Endodermal cell (in vitro differentiated cells): ENCODE measurements around the gene MAP2K7. TPM values are rescaled to one million over a fixed set of nuclear protein-coding genes. Genes with fewer than 3 reads are reported as not detected.

Source experiments
- DNase-seq: peaks from one replicate; pipeline ENCODE4 v3.0.0-alpha.2; 2017
- H3K27ac ChIP-seq: 2 replicates; pipeline ENCODE4 v1.5.1; 2013; ENCODE audit warnings: mild to moderate bottlenecking, low read depth, low read length, moderate library complexity
- H3K27me3 ChIP-seq: 2 replicates; pipeline ENCODE4 v1.6.1; 2013; ENCODE audit warnings: mild to moderate bottlenecking, low read length, moderate library complexity; ENCODE audit not compliant: insufficient read depth, control insufficient read depth, poor library complexity, severe bottlenecking
- H3K36me3 ChIP-seq: 2 replicates; pipeline ENCODE4 v1.7.0; 2013; ENCODE audit warnings: mild to moderate bottlenecking, low read length, moderate library complexity; ENCODE audit not compliant: control insufficient read depth, insufficient read depth
- H3K4me1 ChIP-seq: one replicate; pipeline ENCODE4 v1.7.0; 2013; ENCODE audit warnings: low read length; ENCODE audit not compliant: control insufficient read depth, insufficient read depth
- H3K4me3 ChIP-seq: 2 replicates; pipeline ENCODE4 v1.5.1; 2013; ENCODE audit warnings: mild to moderate bottlenecking, low read length, moderate library complexity
- H3K9ac ChIP-seq: 2 replicates; pipeline ENCODE4 v1.6.1; 2013; ENCODE audit warnings: mild to moderate bottlenecking, low read length, moderate library complexity; ENCODE audit not compliant: poor library complexity, severe bottlenecking; ENCODE audit errors: extremely low read depth
- H3K9me3 ChIP-seq: 2 replicates; pipeline ENCODE4 v1.6.1; 2013; ENCODE audit warnings: mild to moderate bottlenecking, low read length, moderate library complexity; ENCODE audit not compliant: control insufficient read depth
- H3K27ac Mint-ChIP-seq: 2 replicates; pipeline ENCODE4 v1.8.0; 2020; ENCODE audit warnings: mixed read lengths
- H3K27me3 Mint-ChIP-seq: 2 replicates; pipeline ENCODE4 v1.8.0; 2021; ENCODE audit warnings: mild to moderate bottlenecking, mixed read lengths; ENCODE audit not compliant: insufficient read depth
- H3K36me3 Mint-ChIP-seq: 2 replicates; pipeline ENCODE4 v1.8.0; 2020; ENCODE audit warnings: low read depth, mixed read lengths
- H3K4me1 Mint-ChIP-seq: 2 replicates; pipeline ENCODE4 v1.8.0; 2020; ENCODE audit warnings: mixed read lengths
- H3K4me3 Mint-ChIP-seq: 2 replicates; pipeline ENCODE4 v1.8.0; 2020; ENCODE audit warnings: mild to moderate bottlenecking, moderate library complexity, mixed read lengths
- H3K9me3 Mint-ChIP-seq: 2 replicates; pipeline ENCODE4 v1.8.0; 2020; ENCODE audit warnings: mild to moderate bottlenecking, mixed read lengths
- CTCF ChIP-seq: fragments of 200-600 bp; sonication (generic); conservative IDR thresholded peaks from 2 replicates; pipeline ENCODE4 v1.5.0; 2021; ENCODE audit warnings: antibody characterized with exemption, mild to moderate bottlenecking
- WGBS, 2 experiments: methylation state at CpG; one replicate each; pipeline versions ENCODE4 v1.1.5 to v1.1.7; 2013; ENCODE audit warnings: missing lambda C conversion rate in 2 of 2, mixed read lengths in 1 of 2; ENCODE audit not compliant: insufficient coverage in 1 of 2, insufficient read length in 1 of 2; 5-methylcytosine and 5-hydroxymethylcytosine counted together
- total RNA-seq, 2 donors: library from RNA; stranded (reverse); fragmentation: NEBNext Ultra II Directional in 1 of 2; extraction: Animal tissue kit (Norgen Biotek cat#: 25700) in 1 of 2; gene quantifications; 2 replicates in 1 of 2; 3 replicates in 1 of 2; pipeline ENCODE4 v1.2.1, GENCODE V29; 2021

The MAP2K7 gene
- total RNA-seq, 2 donors from 2014 or later = 33.4 to 40.0 TPM

GRCh38 chr19:7881910-7882309, 21.8 kb upstream of the MAP2K7 start:
- Histone ChIP-seq H3K4me3 (no peak overlapping the region), H3K9ac (no peak overlapping the region), H3K27me3 (no peaks in the 10 kb centered on the region), H3K9me3 (no peaks in the 10 kb centered on the region), H3K4me1 (no peaks in the 10 kb centered on the region), H3K27ac (no peak overlapping the region), H3K36me3 (no peaks in the 10 kb centered on the region)
- no peaks in the 10 kb centered on the region for H3K9me3 Mint-ChIP-seq
- DNase-seq = no peak
- H3K27ac Mint-ChIP-seq = no peak overlapping the region
- H3K27me3 Mint-ChIP-seq = peaks cover 23% of the 10 kb centered on the region
- H3K4me3 Mint-ChIP-seq = no peak overlapping the region
- no peaks in the 10 kb centered on the region for H3K4me1 Mint-ChIP-seq
- no peaks in the 10 kb centered on the region for H3K36me3 Mint-ChIP-seq
- no peak for TF ChIP-seq CTCF
- 86 to 88% methylated on average over 3 of the region's 3 CpGs for WGBS, 2 experiments

- no peaks in the 10 kb centered on the region for H3K4me1 Mint-ChIP-seq
- Histone ChIP-seq H3K9me3 (no peaks in the 10 kb centered on the region), H3K9ac (no peak overlapping the region), H3K27me3 (no peaks in the 10 kb centered on the region), H3K4me3 (no peak overlapping the region), H3K4me1 (no peaks in the 10 kb centered on the region), H3K36me3 (no peaks in the 10 kb centered on the region), H3K27ac (no peak overlapping the region)
- peaks cover 27% of the 10 kb centered on the region for H3K27me3 Mint-ChIP-seq
- H3K27ac Mint-ChIP-seq = no peak overlapping the region
- H3K4me3 Mint-ChIP-seq = no peak overlapping the region
- 95 to 100% methylated on average over 2 to 4 of the region's 4 CpGs for WGBS, 2 experiments
- DNase-seq = no peak
- no peaks in the 10 kb centered on the region for H3K36me3 Mint-ChIP-seq
- no peaks in the 10 kb centered on the region for H3K9me3 Mint-ChIP-seq
- TF ChIP-seq CTCF = no peak
Measured at GRCh38 chr19:7883105-7883504, 20.6 kb upstream of the MAP2K7 start.

GRCh38 chr19:7883796-7884570, 19.7 kb upstream of the MAP2K7 start:
- no peak for DNase-seq
- no peak for TF ChIP-seq CTCF
- H3K36me3 Mint-ChIP-seq = no peaks in the 10 kb centered on the region
- no peaks in the 10 kb centered on the region for H3K4me1 Mint-ChIP-seq
- H3K9me3 ChIP-seq = no peaks in the 10 kb centered on the region
- H3K9me3 Mint-ChIP-seq = no peaks in the 10 kb centered on the region
- H3K36me3 ChIP-seq = no peaks in the 10 kb centered on the region
- no peaks in the 10 kb centered on the region for H3K4me1 ChIP-seq
- H3K4me3 Mint-ChIP-seq = no peak overlapping the region
- H3K27ac Mint-ChIP-seq = no peak overlapping the region
- H3K27me3 Mint-ChIP-seq = peaks cover 31% of the 10 kb centered on the region
- no peak overlapping the region for H3K4me3 ChIP-seq
- H3K27me3 ChIP-seq = no peaks in the 10 kb centered on the region
- no peak overlapping the region for H3K9ac ChIP-seq
- H3K27ac ChIP-seq = no peak overlapping the region
- 56 to 75% methylated on average over 1 to 2 of the region's 2 CpGs for WGBS, 2 experiments
